Measurements from ENCODE around the gene ELMOD3. TPM values are rescaled to one million over a fixed set of nuclear protein-coding genes. Genes with fewer than 3 reads are reported as not detected.
A peak's percentile ranks its signal among the peaks of the same experiment; 100 is the strongest.

The ELMOD3 gene
- total RNA-seq, 1 experiment from 2014 or later = 18.1 TPM

DNA sequence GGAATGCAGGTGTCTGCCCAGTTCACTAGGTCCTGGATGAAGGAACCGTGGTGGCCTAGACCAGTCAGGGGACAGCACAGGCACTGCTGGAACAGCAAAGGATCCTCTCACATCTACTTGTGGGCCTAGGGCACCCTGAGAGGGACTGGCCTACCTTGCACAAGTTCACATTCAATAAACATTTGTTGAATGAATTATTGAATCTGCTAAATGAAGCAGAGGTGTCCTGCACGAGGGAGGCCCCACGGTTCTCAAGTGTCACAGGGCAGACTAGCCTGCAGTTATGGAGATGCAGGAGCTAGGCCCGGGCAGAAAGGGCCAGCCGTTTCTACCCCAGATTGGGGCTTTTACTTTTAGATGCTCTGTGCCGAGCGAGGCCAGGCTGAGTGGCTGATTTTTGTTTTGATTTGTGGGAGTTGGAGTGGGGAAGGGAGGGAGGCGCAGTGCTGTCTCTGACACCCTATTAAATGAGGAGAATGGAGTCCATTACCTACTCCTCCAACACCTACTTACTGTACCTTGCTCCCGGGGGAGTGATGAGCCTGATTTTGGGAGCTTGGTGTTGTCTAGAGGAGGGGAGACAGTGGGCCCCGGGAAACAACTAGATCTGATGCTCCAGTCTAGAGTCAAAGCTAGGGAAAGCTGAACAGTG lies 82.4 kb downstream of the ELMOD3 start:
- Histone ChIP-seq H3F3A (ENCODE audit: insufficient read depth, low read depth) (peaks cover 29% of the 10 kb centered on the region; the same call in 1 of the 2 replicates), H3K9me3 (ENCODE audit: insufficient read depth, low read depth) (no peaks in the 10 kb centered on the region), H3K4me3 (no peak overlapping the region), H3K27ac (peak overlapping the region; percentile 27; the same call in 1 of the 2 replicates), H3K9me2 (ENCODE audit: insufficient read depth) (no peaks in the 10 kb centered on the region), H3K27me3 (ENCODE audit: insufficient read depth, low read depth) (no peaks in the 10 kb centered on the region), H3K4me1 (replicated peaks; ENCODE audit: insufficient read depth) (peaks cover 38% of the 10 kb centered on the region), H4K20me1 (ENCODE audit: insufficient read depth) (no peaks in the 10 kb centered on the region), H2AFZ (no peak overlapping the region; the same call in 1 of the 2 replicates), H3K79me2 (ENCODE audit: low read depth) (no peaks in the 10 kb centered on the region), H3K36me3 (ENCODE audit: low read depth) (no peaks in the 10 kb centered on the region), H3K4me2 (peak overlapping the region; percentile 72; the same call in 1 of the 2 replicates)
- intact Hi-C loops (cut with micrococcal nuclease; ENCODE audit: unreplicated experiment) = no loop called here
- POLR2A ChIA-PET (ENCODE audit: unreplicated experiment) = interaction anchor here (0.6 to 0.8 kb wide), 3 partner anchors 26 to 183 kb away, joined by 3 to 20 read pairs (median 7); no protein-coding TSS in a partner anchor
- CTCF ChIA-PET = no interaction called here
- no peak for DNase-seq
- no peak for TF ChIP-seq CTCF (conservative IDR thresholded peaks at IDR 0.05)
- no peak for TF ChIP-seq EZH2 (IDR thresholded peaks at IDR 0.05; ENCODE audit: low read depth)
- BruUV-seq (replicated peaks) = no TSS peak

DNA sequence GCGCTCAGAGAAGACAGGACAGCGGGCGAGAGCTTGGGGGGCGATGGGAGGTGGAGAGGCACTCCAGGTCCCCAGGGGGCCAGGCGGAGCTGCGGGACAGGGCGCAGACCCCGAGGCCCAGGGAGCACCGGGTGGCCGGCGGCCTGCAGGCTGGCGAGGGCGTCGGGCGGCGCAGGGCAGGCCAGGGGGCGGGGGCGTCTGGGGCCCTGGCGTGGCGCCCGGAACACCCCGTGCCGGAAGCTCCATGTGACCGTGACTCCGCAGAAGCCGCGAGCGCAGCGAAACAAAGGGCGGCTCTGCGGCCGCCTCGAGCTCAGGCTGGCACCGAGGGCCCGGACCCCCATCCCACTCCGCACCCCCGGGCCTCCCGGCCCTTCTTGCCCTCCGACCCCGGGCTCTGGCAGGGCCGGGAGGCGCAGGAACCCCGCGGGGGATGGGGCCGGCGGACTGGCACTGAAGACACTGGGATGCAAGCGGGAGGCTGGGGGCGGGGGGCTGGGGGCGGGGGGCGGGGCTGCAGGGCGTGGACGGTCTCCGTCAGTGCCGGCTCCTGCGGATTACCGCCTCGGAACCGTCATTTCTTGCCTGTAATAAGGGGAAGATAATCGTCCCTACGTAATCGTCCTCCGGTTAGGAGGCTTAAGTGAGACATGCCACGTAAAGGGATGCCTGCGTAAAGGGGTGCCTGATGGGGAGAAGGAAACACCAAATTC lies 83.1 kb downstream of the ELMOD3 start:
- BruUV-seq (replicated peaks) = TSS peak; percentile 52
- DNase-seq = peak in 1 of 2 experiments; percentile 74
- no peaks in the 10 kb centered on the region for H3K9me3 ChIP-seq (ENCODE audit: insufficient read depth, low read depth)
- POLR2A ChIA-PET (ENCODE audit: unreplicated experiment) = interaction anchor here (0.5 to 0.8 kb wide), 4 partner anchors 27 to 267 kb away, joined by 3 to 20 read pairs (median 5); no protein-coding TSS in a partner anchor
- H2AFZ ChIP-seq = no peak overlapping the region
- H3K4me3 ChIP-seq = peak overlapping the region; percentile 42; the same call in 1 of the 2 replicates
- H3K9me2 ChIP-seq (ENCODE audit: insufficient read depth) = no peaks in the 10 kb centered on the region
- peaks cover 37% of the 10 kb centered on the region for H3K4me1 ChIP-seq (replicated peaks; ENCODE audit: insufficient read depth)
- H3K27me3 ChIP-seq (ENCODE audit: insufficient read depth, low read depth) = no peaks in the 10 kb centered on the region
- H3K79me2 ChIP-seq (ENCODE audit: low read depth) = no peaks in the 10 kb centered on the region
- TF ChIP-seq CTCF (conservative IDR thresholded peaks at IDR 0.05) = no peak
- TF ChIP-seq EZH2 (IDR thresholded peaks at IDR 0.05; ENCODE audit: low read depth) = no peak
- CTCF ChIA-PET = no interaction called here
- peak overlapping the region; percentile 72 for H3K4me2 ChIP-seq
- no peaks in the 10 kb centered on the region for H4K20me1 ChIP-seq (ENCODE audit: insufficient read depth)
- H3K36me3 ChIP-seq (ENCODE audit: low read depth) = no peaks in the 10 kb centered on the region
- peak overlapping the region; percentile 27; the same call in 1 of the 2 replicates for H3K27ac ChIP-seq
- intact Hi-C loops (cut with micrococcal nuclease; ENCODE audit: unreplicated experiment) = no loop called here
- peaks cover 27% of the 10 kb centered on the region; the same call in 1 of the 2 replicates for H3F3A ChIP-seq (ENCODE audit: insufficient read depth, low read depth)

- Histone ChIP-seq H3K9me2 (ENCODE audit: insufficient read depth) (no peaks in the 10 kb centered on the region), H3F3A (ENCODE audit: insufficient read depth, low read depth) (peaks cover 21% of the 10 kb centered on the region; the same call in 1 of the 2 replicates), H3K27ac (no peak overlapping the region), H3K4me2 (peak overlapping the region; percentile 72), H3K79me2 (ENCODE audit: low read depth) (no peaks in the 10 kb centered on the region), H4K20me1 (ENCODE audit: insufficient read depth) (no peaks in the 10 kb centered on the region), H3K27me3 (ENCODE audit: insufficient read depth, low read depth) (no peaks in the 10 kb centered on the region), H3K9me3 (ENCODE audit: insufficient read depth, low read depth) (no peaks in the 10 kb centered on the region), H3K4me1 (replicated peaks; ENCODE audit: insufficient read depth) (peaks cover 29% of the 10 kb centered on the region), H3K4me3 (peak overlapping the region; percentile 42; the same call in 1 of the 2 replicates), H2AFZ (no peak overlapping the region), H3K36me3 (ENCODE audit: low read depth) (no peaks in the 10 kb centered on the region)
- POLR2A ChIA-PET (ENCODE audit: unreplicated experiment) = interaction anchor here (0.5 to 0.6 kb wide), 2 partner anchors 110 to 267 kb away, joined by 3 to 4 read pairs; no protein-coding TSS in a partner anchor
- intact Hi-C loops (cut with micrococcal nuclease; ENCODE audit: unreplicated experiment) = no loop called here
- CTCF ChIA-PET = interaction anchor here (0.6 kb wide), 1 partner anchor 558 kb away, joined by 4 read pairs; no protein-coding TSS in a partner anchor
- no peak for DNase-seq
- TSS peak; percentile 87 for BruUV-seq (replicated peaks)
- no peak for TF ChIP-seq EZH2 (IDR thresholded peaks at IDR 0.05; ENCODE audit: low read depth)
- TF ChIP-seq CTCF (conservative IDR thresholded peaks at IDR 0.05) = no peak
Measured at GRCh38 chr2:85438201-85439024, 83.8 kb downstream of the ELMOD3 start.
